Prostate gland (tissue), 2 donors: ENCODE results near the gene RTN4RL2. TPM values are rescaled to one million over a fixed set of nuclear protein-coding genes. Genes with fewer than 3 reads are reported as not detected.

Experiments
- DNase-seq: peaks from one replicate; pipeline ENCODE4 v3.0.0-alpha.2; 2019; ENCODE audit warnings: low spot score
- H3K27ac ChIP-seq, 2 donors: fragments of 200-600 bp; sonication (generic); 2 replicates each; pipeline ENCODE4 v1.5.1; 2017 to 2019
- H3K27me3 ChIP-seq: fragments of 200-600 bp; sonication (generic); replicated peaks from 2 replicates; pipeline ENCODE4 v1.5.1; 2019; ENCODE audit not compliant: insufficient read depth
- H3K36me3 ChIP-seq, 2 donors: fragments of 200-600 bp; sonication (generic); 1 replicate in 1 of 2; 2 replicates in 1 of 2; pipeline versions ENCODE4 v1.5.1 to v1.8.1; 2017 to 2019
- H3K4me1 ChIP-seq: fragments of 200-600 bp; sonication (generic); replicated peaks from 2 replicates; pipeline ENCODE4 v1.5.1; 2019
- H3K4me3 ChIP-seq, 2 donors: fragments of 200-600 bp; sonication (generic); 2 replicates each; pipeline ENCODE4 v1.5.1; 2017 to 2019
- H3K9me3 ChIP-seq: fragments of 200-600 bp; sonication (generic); 2 replicates; pipeline ENCODE4 v1.5.1; 2017
- CTCF ChIP-seq, 4 experiments: fragments of 200-600 bp in 2 of 4; fragments of 450-650 bp in 2 of 4; sonication (generic) in 2 of 4; IDR thresholded peaks; 1 replicate in 3 of 4; 2 replicates in 1 of 4; pipeline ENCODE4 v1.5.1; 2016 to 2019; ENCODE audit warnings: antibody characterized with exemption in 4 of 4, mild to moderate bottlenecking in 2 of 4, moderate library complexity in 2 of 4
- POLR2A ChIP-seq: fragments of 450-650 bp; IDR thresholded peaks from one replicate; pipeline ENCODE4 v1.6.1; 2016; ENCODE audit warnings: antibody characterized with exemption, mild to moderate bottlenecking
- POLR2AphosphoS5 ChIP-seq: sonication (generic); formaldehyde crosslinking; IDR thresholded peaks from one replicate; pipeline ENCODE4 v1.6.1; 2017; ENCODE audit warnings: antibody characterized with exemption
- WGBS: methylation state at CpG from one replicate; pipeline ENCODE4 v1.1.5; 2018; 5-methylcytosine and 5-hydroxymethylcytosine counted together
- intact Hi-C: fragments of 100-400 bp; cut with DNase I; formaldehyde crosslinking; loops from one replicate; pipeline ENCODE4 v1.14.2; 2022
- total RNA-seq, 2 donors: library from RNA; depleted of rRNA; stranded (reverse); fragments of >200 nt; gene quantifications; one replicate each; pipeline ENCODE4 v1.1.0, GENCODE V29; 2016

The RTN4RL2 gene
- total RNA-seq, 2 donors from 2014 or later, result 0.51 to 2.0 TPM

GRCh38 chr11:57458060-57458409 lies 2.3 kb upstream of the RTN4RL2 start:
- Histone ChIP-seq H3K36me3 (no peaks in the 10 kb centered on the region), H3K4me3 (peak overlapping the region in 1 of 2 donors; percentile 28), H3K27me3 (peaks cover 3% of the 10 kb centered on the region), H3K4me1 (peaks cover 13% of the 10 kb centered on the region), H3K27ac (no peak overlapping the region), H3K9me3 (no peaks in the 10 kb centered on the region)
- TF ChIP-seq CTCF (IDR thresholded peaks at IDR 0.05), result no peak
- no peak for TF ChIP-seq POLR2AphosphoS5
- no peak for TF ChIP-seq POLR2A
- no peak for DNase-seq
- 2% methylated on average over 16 of the region's 16 CpGs for WGBS
- intact Hi-C loops, result loop anchor here (5.0 to 10.0 kb wide), 2 partner anchors 111 to 187 kb away; partner anchors contain the start of gene YPEL4

- intact Hi-C loops, result loop anchor here (5.0 to 10.0 kb wide), 2 partner anchors 111 to 186 kb away; partner anchors contain the start of gene YPEL4
- H3K4me3 ChIP-seq, result peak overlapping the region; percentile 12 to 28
- no peak for DNase-seq
- WGBS, result under 1% methylated on average over 44 of the region's 44 CpGs
- no peaks in the 10 kb centered on the region for H3K9me3 ChIP-seq
- TF ChIP-seq CTCF (IDR thresholded peaks at IDR 0.05), result peak; percentile 60 to 80 (median 68)
- no peak for TF ChIP-seq POLR2AphosphoS5
- TF ChIP-seq POLR2A, result no peak
- peaks cover 3% of the 10 kb centered on the region for H3K27me3 ChIP-seq
- H3K36me3 ChIP-seq, result no peaks in the 10 kb centered on the region
- H3K4me1 ChIP-seq, result peaks cover 13% of the 10 kb centered on the region
- no peak overlapping the region for H3K27ac ChIP-seq
These were observed 1.7 kb upstream of the RTN4RL2 start for GRCh38 chr11:57458410-57459163.

- DNase-seq, result no peak
- Histone ChIP-seq H3K36me3 (no peaks in the 10 kb centered on the region), H3K27ac (no peak overlapping the region), H3K27me3 (peaks cover 3% of the 10 kb centered on the region), H3K9me3 (no peaks in the 10 kb centered on the region), H3K4me3 (peak overlapping the region in 1 of 2 donors; percentile 37), H3K4me1 (peaks cover 13% of the 10 kb centered on the region)
- TF ChIP-seq POLR2AphosphoS5 (no peak), CTCF (IDR thresholded peaks at IDR 0.05) (no peak), POLR2A (no peak)
- intact Hi-C loops, result loop anchor here (5.0 to 10.0 kb wide), 2 partner anchors 112 to 185 kb away; partner anchors contain the start of gene YPEL4
- WGBS, result under 1% methylated on average over 50 of the region's 62 CpGs
These were observed 935 bp upstream of the RTN4RL2 start for GRCh38 chr11:57459164-57460021.

- Histone ChIP-seq H3K27me3 (peaks cover 3% of the 10 kb centered on the region), H3K36me3 (no peaks in the 10 kb centered on the region), H3K9me3 (no peaks in the 10 kb centered on the region), H3K4me3 (peak overlapping the region; percentile 25 to 37), H3K4me1 (peaks cover 13% of the 10 kb centered on the region), H3K27ac (no peak overlapping the region)
- intact Hi-C loops, result no loop called here
- 7% methylated on average over 41 of the region's 50 CpGs for WGBS
- no peak for DNase-seq
- TF ChIP-seq POLR2AphosphoS5 (no peak), POLR2A (no peak), CTCF (IDR thresholded peaks at IDR 0.05) (no peak)
These were observed 726 bp downstream of the RTN4RL2 start for GRCh38 chr11:57460758-57461749.
